Heart left ventricle (tissue), 16 donors: ENCODE measurements around the gene TAMM41. TPM values are rescaled to one million over a fixed set of nuclear protein-coding genes. Genes with fewer than 3 reads are reported as not detected.

ENCODE experiments used
- ATAC-seq, 4 donors: fragments of 200-7000 bp; cut with Tn5 transposase; one replicate each; pipeline ENCODE4 v1.9.1; 2020 to 2022; ENCODE audit warnings: moderate library complexity in 4 of 4, mild to moderate bottlenecking in 3 of 4, moderate number of reproducible peaks in 1 of 4
- DNase-seq, 5 donors: peaks; one replicate each; pipeline ENCODE4 v3.0.0-alpha.2; 2020
- H3K27ac ChIP-seq, 12 donors: fragments of 200-600 bp; sonication (generic) in 4 of 12; one replicate each; pipeline versions ENCODE4 v1.5.0 to v1.8.0; 2016 to 2022; ENCODE audit warnings: mild to moderate bottlenecking in 2 of 12
- H3K27me3 ChIP-seq, 9 donors: fragments of 200-600 bp; sonication (generic) in 2 of 9; one replicate each; pipeline versions ENCODE4 v1.5.1 to v1.8.0; 2016 to 2022; ENCODE audit warnings: mild to moderate bottlenecking in 3 of 9
- H3K36me3 ChIP-seq, 9 donors: fragments of 200-600 bp; sonication (generic) in 2 of 9; one replicate each; pipeline versions ENCODE4 v1.5.0 to v1.8.0; 2018 to 2022; ENCODE audit warnings: mild to moderate bottlenecking in 2 of 9
- H3K4me1 ChIP-seq, 12 donors: fragments of 200-600 bp; sonication (generic) in 4 of 12; one replicate each; pipeline versions ENCODE4 v1.5.0 to v1.8.0; 2016 to 2022; ENCODE audit warnings: mild to moderate bottlenecking in 3 of 12
- H3K4me3 ChIP-seq, 12 donors: fragments of 200-600 bp; sonication (generic) in 4 of 12; one replicate each; pipeline versions ENCODE4 v1.5.0 to v1.8.0; 2017 to 2022; ENCODE audit warnings: mild to moderate bottlenecking in 9 of 12, moderate library complexity in 4 of 12
- H3K9me3 ChIP-seq, 12 donors: fragments of 200-600 bp; sonication (generic) in 4 of 12; one replicate each; pipeline versions ENCODE4 v1.5.0 to v1.8.0; 2016 to 2022; ENCODE audit warnings: mild to moderate bottlenecking in 1 of 12
- CTCF ChIP-seq, 12 donors: fragments of 200-600 bp; sonication (generic) in 4 of 12; IDR thresholded peaks; one replicate each; pipeline versions ENCODE4 v1.5.0 to v1.8.0; 2018 to 2022; ENCODE audit warnings: antibody characterized with exemption in 12 of 12, mild to moderate bottlenecking in 5 of 12
- POLR2A ChIP-seq, 2 donors: fragments of 450-650 bp; IDR thresholded peaks; one replicate each; pipeline ENCODE4 v1.6.1; 2017; ENCODE audit warnings: antibody characterized with exemption in 2 of 2, mild to moderate bottlenecking in 2 of 2, moderate library complexity in 2 of 2
- WGBS, 4 donors: extraction: QIAGEN DNeasy Blood & Tissue Kit in 2 of 4; methylation state at CpG; one replicate each; pipeline versions ENCODE4 v1.1.5 to v1.1.7; 2013 to 2018; 5-methylcytosine and 5-hydroxymethylcytosine counted together
- intact Hi-C, 10 donors: fragments of 100-400 bp; cut with DNase I; formaldehyde crosslinking; loops; one replicate each; pipeline versions ENCODE4 v1.11.1 to v1.14.2; 2022
- polyA plus RNA-seq, 2 donors: library from polyadenylated mRNA; stranded (reverse); fragments of 200-250 nt; gene quantifications; one replicate each; pipeline ENCODE4 v1.2.3, GENCODE V29; 2013
- total RNA-seq, 9 donors: library from RNA; depleted of rRNA in 2 of 9; stranded (reverse); fragments of >200 nt in 2 of 9; fragmentation: NEBNext Ultra II Directional in 3 of 9; extraction: Animal tissue kit (Norgen Biotek cat#: 25700) in 3 of 9; gene quantifications; one replicate each; pipeline versions ENCODE4 v1.1.0 to v1.2.4, GENCODE V29; 2016 to 2023
- donor health status: ischemic (EF 13 %, LVEDD 7.1; RV severe dilation, severe dysfunction).
- donor health status: healthy with polysubstance abuse.
- donor health status: DM: no; HTN: yes; CAD: no.
- donor health status: DM: no; HTN: no; CAD: no.
- donor health status: ischemic (EF 25% LVEDD 6.9; RV normal size, moderate dysfunction).
- donor health status: ischemic (EF 25% LVEDD 5.7; RV mildly dilated, moderate dysfunction).
- donor health status: healthy.
- donor health status: DM: yes; HTN: yes; CAD: no.
- donor health status: ischemic (EF 35%, LVEDD 5.7; RV mildly dilated, moderate dysfunction).
- donor health status: nonischemic (EF 11% LVEDD 7.7; RV severe dilation, severe dysfunction).
- donor health status: DM: yes; HTN: yes; CAD: no.
- donor health status: PGD.
- donor health status: ischemic (EF 29% LVEDD 5.4; RV normal size, mild dysfunction).
- donor health status: nonischemic (EF 23%, LVEDD 6.1; RV moderate dilation, normal function).

Gene TAMM41
- total and polyA plus RNA-seq, 11 donors, result 4.5 to 12.7 (median 10.8) TPM

GRCh38 chr3:11784971-11785377 is 61.7 kb downstream of the TAMM41 start:
- no peaks in the 10 kb centered on the region for H3K27me3 ChIP-seq
- H3K4me3 ChIP-seq, result no peak overlapping the region
- DNase-seq (no peak), ATAC-seq (no peak)
- no peaks in the 10 kb centered on the region for H3K4me1 ChIP-seq
- no peak overlapping the region for H3K27ac ChIP-seq
- peaks cover 0 to 35% (median 30%) of the 10 kb centered on the region in 9 donors for H3K36me3 ChIP-seq
- TF ChIP-seq POLR2A (IDR thresholded peaks at IDR 0.05), result no peak
- TF ChIP-seq CTCF (IDR thresholded peaks at IDR 0.05), result no peak
- intact Hi-C loops, result loop anchor here in 1 of 10 donors (10.0 kb wide), 1 partner anchor 50 kb away; no protein-coding TSS in a partner anchor
- H3K9me3 ChIP-seq, result peaks cover 0 to 5% (median 0%) of the 10 kb centered on the region in 12 donors
- 53 to 71% (median 59%) methylated on average over 3 of the region's 3 CpGs for WGBS, 4 donors

- TF ChIP-seq CTCF (IDR thresholded peaks at IDR 0.05) (no peak), POLR2A (IDR thresholded peaks at IDR 0.05) (no peak)
- Histone ChIP-seq H3K4me3 (no peak overlapping the region), H3K4me1 (no peaks in the 10 kb centered on the region), H3K36me3 (peaks cover 0 to 9% (median 0%) of the 10 kb centered on the region in 9 donors), H3K27me3 (no peaks in the 10 kb centered on the region), H3K27ac (no peak overlapping the region), H3K9me3 (no peaks in the 10 kb centered on the region)
- 73 to 100% (median 92%) methylated on average over 1 of the region's 1 CpG for WGBS, 4 donors
- DNase-seq (no peak), ATAC-seq (no peak)
- intact Hi-C loops, result loop anchor here in 1 of 10 donors (1.0 to 10.0 kb wide), 2 partner anchors 8 to 46 kb away; no protein-coding TSS in a partner anchor
Observed at GRCh38 chr3:11780341-11780740, 66.3 kb downstream of the TAMM41 start.

- DNase-seq, result no peak
Observed at GRCh38 chr3:11779626-11780025, 67.1 kb downstream of the TAMM41 start.

GRCh38 chr3:11778248-11778647 is 68.4 kb downstream of the TAMM41 start:
- intact Hi-C loops, result no loop called here
- TF ChIP-seq CTCF (IDR thresholded peaks at IDR 0.05), result no peak
- TF ChIP-seq POLR2A (IDR thresholded peaks at IDR 0.05), result no peak
- peaks cover 0 to 9% (median 0%) of the 10 kb centered on the region in 9 donors for H3K36me3 ChIP-seq
- no peak overlapping the region for H3K27ac ChIP-seq
- ATAC-seq (no peak), DNase-seq (no peak)
- no peaks in the 10 kb centered on the region for H3K27me3 ChIP-seq
- 95 to 100% (median 97%) methylated on average over 2 of the region's 2 CpGs for WGBS, 4 donors
- H3K4me1 ChIP-seq, result no peaks in the 10 kb centered on the region
- H3K9me3 ChIP-seq, result no peaks in the 10 kb centered on the region
- H3K4me3 ChIP-seq, result no peak overlapping the region

More at GRCh38 chr3:11779626-11780025, 67.1 kb downstream of the TAMM41 start:
- no peaks in the 10 kb centered on the region for H3K27me3 ChIP-seq
- H3K9me3 ChIP-seq, result no peaks in the 10 kb centered on the region
- H3K4me1 ChIP-seq, result no peaks in the 10 kb centered on the region
- H3K4me3 ChIP-seq, result no peak overlapping the region
- TF ChIP-seq CTCF (IDR thresholded peaks at IDR 0.05) (no peak), POLR2A (IDR thresholded peaks at IDR 0.05) (no peak)
- ATAC-seq, result no peak
- intact Hi-C loops, result loop anchor here in 1 of 10 donors (1.0 to 10.0 kb wide), 2 partner anchors 7 to 45 kb away; no protein-coding TSS in a partner anchor
- WGBS, 4 donors, result 83 to 91% (median 88%) methylated on average over 3 of the region's 3 CpGs
- peaks cover 0 to 9% (median 0%) of the 10 kb centered on the region in 9 donors for H3K36me3 ChIP-seq
- no peak overlapping the region for H3K27ac ChIP-seq
